Cortex of kidney (tissue), 1 donor: ENCODE results near the gene LASP1NB.
"Not testable (repeated sequence)": the region's sequence is repeated elsewhere in the genome, so short reads cannot be mapped to it uniquely, and the experiment has no call there.

Source experiments
- DNase-seq: peaks from one replicate; lab custom pipeline; 2025; lab: John Stamatoyannopoulos, UW

LASP1NB gene

GRCh38 chr17:38897176-38897575 is 28.2 kb upstream of the LASP1NB start:
- DNase-seq: no peak

GRCh38 chr17:38897671-38898290 is 27.6 kb upstream of the LASP1NB start:
- DNase-seq: no peak

- no peak for DNase-seq
Observed at GRCh38 chr17:38898291-38898679, 27.1 kb upstream of the LASP1NB start.

- no peak for DNase-seq
Observed at GRCh38 chr17:38898812-38899348, 26.5 kb upstream of the LASP1NB start.

- DNase-seq: no peak
Observed at GRCh38 chr17:38899421-38899820, 26.0 kb upstream of the LASP1NB start.

GRCh38 chr17:38900978-38901656 is 24.3 kb upstream of the LASP1NB start:
- no peak for DNase-seq

- DNase-seq: no peak
Observed at GRCh38 chr17:38903404-38903803, 22.0 kb upstream of the LASP1NB start.

GRCh38 chr17:38904892-38905291 is 20.5 kb upstream of the LASP1NB start:
- no peak for DNase-seq

GRCh38 chr17:38905375-38905774 is 20.0 kb upstream of the LASP1NB start:
- no peak for DNase-seq

GRCh38 chr17:38906460-38907228 is 18.8 kb upstream of the LASP1NB start:
- no peak for DNase-seq

- DNase-seq: no peak
Observed at GRCh38 chr17:38907930-38908675, 17.3 kb upstream of the LASP1NB start.

- DNase-seq: no peak
Observed at GRCh38 chr17:38908676-38909181, 16.7 kb upstream of the LASP1NB start.

- no peak for DNase-seq
Observed at GRCh38 chr17:38910325-38910724, 15.1 kb upstream of the LASP1NB start.

- no peak for DNase-seq
Observed at GRCh38 chr17:38911081-38911730, 14.2 kb upstream of the LASP1NB start.

- DNase-seq: not testable (repeated sequence)
Observed at GRCh38 chr17:38911731-38912081, 13.7 kb upstream of the LASP1NB start.

- DNase-seq: no peak
Observed at GRCh38 chr17:38912221-38912813, 13.1 kb upstream of the LASP1NB start.

- no peak for DNase-seq
Observed at GRCh38 chr17:38914741-38915638, 10.4 kb upstream of the LASP1NB start.

- DNase-seq: no peak
Observed at GRCh38 chr17:38915639-38915995, 9.8 kb upstream of the LASP1NB start.

- DNase-seq: no peak
Observed at GRCh38 chr17:38916771-38917170, 8.6 kb upstream of the LASP1NB start.

- no peak for DNase-seq
Observed at GRCh38 chr17:38917259-38917658, 8.2 kb upstream of the LASP1NB start.
